GM13976 (cell line): ENCODE data around the gene FANCG.

ENCODE experiments used
- DNase-seq: peaks from one replicate; pipeline ENCODE4 v3.0.0; 2012; ENCODE audit warnings: low spot score
- CTCF ChIP-seq: IDR thresholded peaks from 2 replicates; pipeline ENCODE4 v1.5.1; 2012; ENCODE audit warnings: borderline replicate concordance, mild to moderate bottlenecking; ENCODE audit not compliant: insufficient read depth; ENCODE audit errors: extremely low read depth, missing control alignments, control extremely low read depth
- in situ Hi-C: fragments of 300-500 bp; cut with MboI; formaldehyde crosslinking; loops from one replicate; pipeline ENCODE4 v1.12.0; 2022; ENCODE audit warnings: low sequenced_read_pairs, mixed read lengths, inconsistent platforms; ENCODE audit not compliant: unreplicated experiment

FANCG gene

GRCh38 chr9:35108461-35108860, 28.7 kb upstream of the FANCG start:
- peak; percentile 12 for DNase-seq
- TF ChIP-seq CTCF = no peak
- in situ Hi-C loops = no loop called here

GRCh38 chr9:35107297-35108290, 27.9 kb upstream of the FANCG start:
- in situ Hi-C loops = no loop called here
- no peak for TF ChIP-seq CTCF
- DNase-seq = peak; percentile 7

- peak; percentile 7 for DNase-seq
- no peak for TF ChIP-seq CTCF
- in situ Hi-C loops = no loop called here
These were observed 26.6 kb upstream of the FANCG start for GRCh38 chr9:35106343-35106730.

GRCh38 chr9:35105571-35106342, 26.0 kb upstream of the FANCG start:
- TF ChIP-seq CTCF = no peak
- DNase-seq = peak; percentile 3
- in situ Hi-C loops = no loop called here

GRCh38 chr9:35105126-35105525, 25.4 kb upstream of the FANCG start:
- no peak for DNase-seq
- no peak for TF ChIP-seq CTCF
- in situ Hi-C loops = no loop called here

GRCh38 chr9:35104586-35104985, 24.8 kb upstream of the FANCG start:
- in situ Hi-C loops = no loop called here
- no peak for TF ChIP-seq CTCF

More at GRCh38 chr9:35104586-35104985, 24.8 kb upstream of the FANCG start:
- no peak for DNase-seq
